ENCODE measurements around the gene MARCHF9.

- TF ChIP-seq CTCF (IDR thresholded peaks at IDR 0.05; ENCODE audit: low read depth, low read length) (no peak), POLR2A (IDR thresholded peaks at IDR 0.05; ENCODE audit: extremely low read depth, insufficient read length) (no peak)
Measured at GRCh38 chr12:57741413-57741789, 13.5 kb upstream of the MARCHF9 start.

Data from NB4 (cell line).